Heart left ventricle (tissue), 16 donors: ENCODE results near the gene SNRPB2. TPM values are rescaled to one million over a fixed set of nuclear protein-coding genes. Genes with fewer than 3 reads are reported as not detected.

Experiments
- ATAC-seq, 4 donors: fragments of 200-7000 bp; cut with Tn5 transposase; one replicate each; pipeline ENCODE4 v1.9.1; 2020 to 2022; ENCODE audit warnings: moderate library complexity in 4 of 4, mild to moderate bottlenecking in 3 of 4, moderate number of reproducible peaks in 1 of 4
- DNase-seq, 5 donors: peaks; one replicate each; pipeline ENCODE4 v3.0.0-alpha.2; 2020
- H3K27ac ChIP-seq, 12 donors: fragments of 200-600 bp; sonication (generic) in 4 of 12; one replicate each; pipeline versions ENCODE4 v1.5.0 to v1.8.0; 2016 to 2022; ENCODE audit warnings: mild to moderate bottlenecking in 2 of 12
- H3K27me3 ChIP-seq, 9 donors: fragments of 200-600 bp; sonication (generic) in 2 of 9; one replicate each; pipeline versions ENCODE4 v1.5.1 to v1.8.0; 2016 to 2022; ENCODE audit warnings: mild to moderate bottlenecking in 3 of 9
- H3K36me3 ChIP-seq, 9 donors: fragments of 200-600 bp; sonication (generic) in 2 of 9; one replicate each; pipeline versions ENCODE4 v1.5.0 to v1.8.0; 2018 to 2022; ENCODE audit warnings: mild to moderate bottlenecking in 2 of 9
- H3K4me1 ChIP-seq, 12 donors: fragments of 200-600 bp; sonication (generic) in 4 of 12; one replicate each; pipeline versions ENCODE4 v1.5.0 to v1.8.0; 2016 to 2022; ENCODE audit warnings: mild to moderate bottlenecking in 3 of 12
- H3K4me3 ChIP-seq, 12 donors: fragments of 200-600 bp; sonication (generic) in 4 of 12; one replicate each; pipeline versions ENCODE4 v1.5.0 to v1.8.0; 2017 to 2022; ENCODE audit warnings: mild to moderate bottlenecking in 9 of 12, moderate library complexity in 4 of 12
- H3K9me3 ChIP-seq, 12 donors: fragments of 200-600 bp; sonication (generic) in 4 of 12; one replicate each; pipeline versions ENCODE4 v1.5.0 to v1.8.0; 2016 to 2022; ENCODE audit warnings: mild to moderate bottlenecking in 1 of 12
- POLR2A ChIP-seq, 2 donors: fragments of 450-650 bp; IDR thresholded peaks; one replicate each; pipeline ENCODE4 v1.6.1; 2017; ENCODE audit warnings: antibody characterized with exemption in 2 of 2, mild to moderate bottlenecking in 2 of 2, moderate library complexity in 2 of 2
- WGBS, 4 donors: extraction: QIAGEN DNeasy Blood & Tissue Kit in 2 of 4; methylation state at CpG; one replicate each; pipeline versions ENCODE4 v1.1.5 to v1.1.7; 2013 to 2018; 5-methylcytosine and 5-hydroxymethylcytosine counted together
- intact Hi-C, 10 donors: fragments of 100-400 bp; cut with DNase I; formaldehyde crosslinking; loops; one replicate each; pipeline versions ENCODE4 v1.11.1 to v1.14.2; 2022
- polyA plus RNA-seq, 2 donors: library from polyadenylated mRNA; stranded (reverse); fragments of 200-250 nt; gene quantifications; one replicate each; pipeline ENCODE4 v1.2.3, GENCODE V29; 2013
- total RNA-seq, 9 donors: library from RNA; depleted of rRNA in 2 of 9; stranded (reverse); fragments of >200 nt in 2 of 9; fragmentation: NEBNext Ultra II Directional in 3 of 9; extraction: Animal tissue kit (Norgen Biotek cat#: 25700) in 3 of 9; gene quantifications; one replicate each; pipeline versions ENCODE4 v1.1.0 to v1.2.4, GENCODE V29; 2016 to 2023
- TF ChIP-seq, protein P1 (sequence below), 12 donors: fragments of 200-600 bp; sonication (generic) in 4 of 12; IDR thresholded peaks; one replicate each; pipeline versions ENCODE4 v1.5.0 to v1.8.0; 2018 to 2022; ENCODE audit warnings: antibody characterized with exemption in 12 of 12, mild to moderate bottlenecking in 5 of 12
- donor health status: ischemic (EF 13 %, LVEDD 7.1; RV severe dilation, severe dysfunction).
- donor health status: healthy with polysubstance abuse.
- donor health status: DM: no; HTN: yes; CAD: no.
- donor health status: DM: no; HTN: no; CAD: no.
- donor health status: ischemic (EF 25% LVEDD 6.9; RV normal size, moderate dysfunction).
- donor health status: ischemic (EF 25% LVEDD 5.7; RV mildly dilated, moderate dysfunction).
- donor health status: healthy.
- donor health status: DM: yes; HTN: yes; CAD: no.
- donor health status: ischemic (EF 35%, LVEDD 5.7; RV mildly dilated, moderate dysfunction).
- donor health status: nonischemic (EF 11% LVEDD 7.7; RV severe dilation, severe dysfunction).
- donor health status: DM: yes; HTN: yes; CAD: no.
- donor health status: PGD.
- donor health status: ischemic (EF 29% LVEDD 5.4; RV normal size, mild dysfunction).
- donor health status: nonischemic (EF 23%, LVEDD 6.1; RV moderate dilation, normal function).

The SNRPB2 gene
- total and polyA plus RNA-seq, 11 donors, result 20.2 to 60.9 (median 33.2) TPM

DNA sequence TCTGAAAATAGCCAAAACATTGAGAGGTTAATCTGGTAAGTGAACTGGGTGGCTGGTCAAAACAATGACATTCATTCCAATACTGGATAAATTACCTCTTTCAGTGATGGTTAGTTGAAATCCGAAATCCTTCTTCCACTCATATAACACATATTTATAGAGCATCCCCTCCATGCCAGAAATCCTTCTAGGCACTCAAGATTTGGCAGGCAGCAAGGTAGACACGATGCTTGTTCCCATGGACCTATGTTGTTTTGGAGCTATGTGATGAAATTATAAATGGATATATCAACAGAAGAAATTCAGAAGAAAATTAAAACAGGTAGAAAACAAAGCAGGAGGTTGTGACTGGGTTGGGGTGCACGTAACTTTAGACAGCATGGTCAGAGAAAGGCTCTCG, 26.3 kb upstream of the SNRPB2 start:
- no peak for TF ChIP-seq POLR2A (IDR thresholded peaks at IDR 0.05)
- TF ChIP-seq, protein P1, sequence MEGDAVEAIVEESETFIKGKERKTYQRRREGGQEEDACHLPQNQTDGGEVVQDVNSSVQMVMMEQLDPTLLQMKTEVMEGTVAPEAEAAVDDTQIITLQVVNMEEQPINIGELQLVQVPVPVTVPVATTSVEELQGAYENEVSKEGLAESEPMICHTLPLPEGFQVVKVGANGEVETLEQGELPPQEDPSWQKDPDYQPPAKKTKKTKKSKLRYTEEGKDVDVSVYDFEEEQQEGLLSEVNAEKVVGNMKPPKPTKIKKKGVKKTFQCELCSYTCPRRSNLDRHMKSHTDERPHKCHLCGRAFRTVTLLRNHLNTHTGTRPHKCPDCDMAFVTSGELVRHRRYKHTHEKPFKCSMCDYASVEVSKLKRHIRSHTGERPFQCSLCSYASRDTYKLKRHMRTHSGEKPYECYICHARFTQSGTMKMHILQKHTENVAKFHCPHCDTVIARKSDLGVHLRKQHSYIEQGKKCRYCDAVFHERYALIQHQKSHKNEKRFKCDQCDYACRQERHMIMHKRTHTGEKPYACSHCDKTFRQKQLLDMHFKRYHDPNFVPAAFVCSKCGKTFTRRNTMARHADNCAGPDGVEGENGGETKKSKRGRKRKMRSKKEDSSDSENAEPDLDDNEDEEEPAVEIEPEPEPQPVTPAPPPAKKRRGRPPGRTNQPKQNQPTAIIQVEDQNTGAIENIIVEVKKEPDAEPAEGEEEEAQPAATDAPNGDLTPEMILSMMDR (IDR thresholded peaks at IDR 0.05), result no peak
- no peak for DNase-seq
- Histone ChIP-seq H3K36me3 (no peaks in the 10 kb centered on the region), H3K27me3 (peaks cover 0 to 5% (median 0%) of the 10 kb centered on the region in 9 donors), H3K9me3 (no peaks in the 10 kb centered on the region), H3K4me1 (no peaks in the 10 kb centered on the region), H3K4me3 (no peak overlapping the region), H3K27ac (no peak overlapping the region)
- no peak for ATAC-seq
- WGBS, 4 donors, result 55 to 75% (median 59%) methylated on average over 4 of the region's 4 CpGs
- intact Hi-C loops, result loop anchor here in 5 of 10 donors (5.0 to 10.0 kb wide), 2 partner anchors 59 to 61 kb away; no protein-coding TSS in a partner anchor

DNA sequence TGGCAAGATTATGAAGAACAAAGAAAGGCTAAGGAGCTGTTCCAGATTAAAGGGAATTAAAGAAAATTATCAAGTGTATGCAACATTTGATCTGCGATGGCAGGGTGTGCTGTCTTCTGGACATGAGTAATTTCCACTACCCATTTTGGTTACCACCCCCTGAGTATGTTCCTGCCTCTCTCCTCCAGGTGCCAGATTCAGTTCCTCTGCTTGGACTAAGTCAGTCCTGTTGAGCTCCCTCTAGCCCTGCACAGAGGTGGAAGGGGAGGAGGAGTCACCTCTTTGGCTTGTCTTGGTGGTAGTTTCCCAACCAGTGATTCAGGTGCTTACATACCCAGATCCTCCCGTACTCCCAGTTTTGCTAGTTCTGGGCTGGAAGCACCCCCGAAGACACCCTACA, 22.2 kb upstream of the SNRPB2 start:
- TF ChIP-seq POLR2A (IDR thresholded peaks at IDR 0.05), result no peak
- TF ChIP-seq, protein P1 (IDR thresholded peaks at IDR 0.05), result no peak
- H3K36me3 ChIP-seq, result no peaks in the 10 kb centered on the region
- no peaks in the 10 kb centered on the region for H3K9me3 ChIP-seq
- no peaks in the 10 kb centered on the region for H3K4me1 ChIP-seq
- H3K4me3 ChIP-seq, result no peak overlapping the region
- ATAC-seq, result no peak
- H3K27me3 ChIP-seq, result peaks cover 0 to 5% (median 0%) of the 10 kb centered on the region in 9 donors
- H3K27ac ChIP-seq, result no peak overlapping the region
- WGBS, 4 donors, result 88 to 94% (median 89%) methylated on average over 3 of the region's 3 CpGs
- intact Hi-C loops, result loop anchor here in 3 of 10 donors (10.0 kb wide), 1 partner anchor 57 kb away; no protein-coding TSS in a partner anchor
- DNase-seq, result no peak

DNA sequence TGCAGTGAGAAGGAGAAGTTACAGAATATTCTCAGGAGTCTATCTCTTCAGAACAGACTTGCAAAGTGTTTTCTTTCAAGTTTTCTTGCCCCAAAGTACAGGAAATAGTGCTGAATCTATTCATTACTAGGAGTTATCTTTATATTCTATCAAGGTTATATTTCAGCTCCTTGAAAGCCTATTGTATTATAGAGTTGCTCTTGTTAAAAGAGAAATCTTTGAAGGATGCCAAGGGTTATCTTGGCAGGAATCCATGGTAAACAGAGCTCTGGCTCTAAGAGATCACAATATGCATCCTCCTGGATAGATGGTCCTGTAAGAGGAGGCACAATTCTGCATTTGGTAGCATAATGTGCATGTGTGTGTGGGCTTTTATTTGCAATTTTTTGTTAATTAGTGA, 21.2 kb upstream of the SNRPB2 start:
- ATAC-seq, result no peak
- Histone ChIP-seq H3K27me3 (peaks cover 0 to 5% (median 0%) of the 10 kb centered on the region in 9 donors), H3K36me3 (no peaks in the 10 kb centered on the region), H3K27ac (no peak overlapping the region), H3K4me1 (no peaks in the 10 kb centered on the region), H3K4me3 (no peak overlapping the region), H3K9me3 (no peaks in the 10 kb centered on the region)
- intact Hi-C loops, result loop anchor here in 3 of 10 donors (10.0 kb wide), 1 partner anchor 56 kb away; no protein-coding TSS in a partner anchor
- DNase-seq, result no peak
- TF ChIP-seq, protein P1 (IDR thresholded peaks at IDR 0.05), result no peak
- TF ChIP-seq POLR2A (IDR thresholded peaks at IDR 0.05), result no peak

DNA sequence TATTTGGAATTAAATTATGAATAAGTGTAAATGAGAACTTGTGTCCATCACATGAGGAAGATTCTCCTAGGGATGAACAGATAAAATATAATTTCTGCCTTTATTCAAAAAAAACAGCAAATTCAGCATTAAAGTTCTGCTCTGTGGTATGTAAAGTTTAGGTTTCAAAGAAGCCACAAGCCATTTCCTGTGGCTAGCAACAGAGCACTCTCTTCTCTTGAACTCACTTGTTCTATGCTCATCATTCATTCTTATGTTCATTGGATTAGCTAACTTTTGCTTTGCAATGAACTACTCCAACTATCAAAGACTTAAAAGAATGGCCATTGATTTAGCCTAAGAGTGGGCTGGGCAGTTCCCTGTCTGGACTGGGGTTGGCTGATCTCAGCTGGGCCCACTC, 20.8 kb upstream of the SNRPB2 start:
- no peaks in the 10 kb centered on the region for H3K9me3 ChIP-seq
- H3K27ac ChIP-seq, result no peak overlapping the region
- DNase-seq (no peak), ATAC-seq (no peak)
- TF ChIP-seq, protein P1 (IDR thresholded peaks at IDR 0.05), result no peak
- no peak for TF ChIP-seq POLR2A (IDR thresholded peaks at IDR 0.05)
- H3K36me3 ChIP-seq, result no peaks in the 10 kb centered on the region
- intact Hi-C loops, result loop anchor here in 3 of 10 donors (10.0 kb wide), 1 partner anchor 56 kb away; no protein-coding TSS in a partner anchor
- peaks cover 0 to 2% (median 0%) of the 10 kb centered on the region in 12 donors for H3K4me1 ChIP-seq
- no peak overlapping the region for H3K4me3 ChIP-seq
- H3K27me3 ChIP-seq, result peaks cover 0 to 5% (median 0%) of the 10 kb centered on the region in 9 donors
